TTC549 (cell line): ENCODE data around the gene S100A9.
"Not testable (repeated sequence)": the region's sequence is repeated elsewhere in the genome, so short reads cannot be mapped to it uniquely, and the experiment has no call there.

Experiments
- FAIRE-seq: peaks from 2 replicates; lab custom pipeline; 2012; peaks lifted over from hg19 to GRCh38; lab: Jason Lieb, UNC

The S100A9 gene

DNA sequence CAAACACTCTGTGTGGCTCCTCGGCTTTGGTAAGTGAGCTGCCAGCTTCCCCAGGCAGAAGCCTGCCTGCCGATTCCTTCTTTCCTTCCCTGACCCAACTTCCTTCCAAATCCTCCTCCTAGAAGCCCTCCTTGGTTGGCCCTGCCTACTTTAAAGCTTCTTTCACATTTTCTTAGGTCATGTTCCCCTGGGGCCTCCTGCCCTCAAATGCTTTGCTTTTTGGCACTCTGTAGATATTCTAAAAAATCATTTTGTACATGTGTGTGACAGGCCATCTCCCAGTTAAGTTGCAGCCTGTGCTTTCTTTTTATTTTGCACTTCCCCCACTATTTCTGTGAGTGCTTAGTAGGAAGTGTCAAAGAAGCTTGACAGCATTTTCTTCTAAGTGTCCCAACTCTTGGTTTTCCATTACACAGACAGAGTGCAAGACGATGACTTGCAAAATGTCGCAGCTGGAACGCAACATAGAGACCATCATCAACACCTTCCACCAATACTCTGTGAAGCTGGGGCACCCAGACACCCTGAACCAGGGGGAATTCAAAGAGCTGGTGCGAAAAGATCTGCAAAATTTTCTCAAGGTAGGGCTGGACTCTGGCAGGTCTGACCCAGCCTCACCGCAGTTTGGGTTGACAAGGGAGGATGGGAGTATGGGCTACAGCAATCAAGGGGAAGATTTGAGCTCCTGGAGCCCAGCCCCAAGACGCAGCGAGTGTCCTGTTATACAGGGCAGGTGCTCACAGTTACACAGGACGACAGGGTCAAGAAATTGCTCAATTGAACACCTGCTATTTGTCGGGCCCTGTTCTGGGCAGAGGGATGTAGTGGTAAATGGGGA, at the start of gene S100A9:
Gene S100A9 (plus strand): TSS at position 2 of the 838 bp plus-strand sequence. CDS start 430 bp downstream, at position 432.
- FAIRE-seq = no peak

DNA sequence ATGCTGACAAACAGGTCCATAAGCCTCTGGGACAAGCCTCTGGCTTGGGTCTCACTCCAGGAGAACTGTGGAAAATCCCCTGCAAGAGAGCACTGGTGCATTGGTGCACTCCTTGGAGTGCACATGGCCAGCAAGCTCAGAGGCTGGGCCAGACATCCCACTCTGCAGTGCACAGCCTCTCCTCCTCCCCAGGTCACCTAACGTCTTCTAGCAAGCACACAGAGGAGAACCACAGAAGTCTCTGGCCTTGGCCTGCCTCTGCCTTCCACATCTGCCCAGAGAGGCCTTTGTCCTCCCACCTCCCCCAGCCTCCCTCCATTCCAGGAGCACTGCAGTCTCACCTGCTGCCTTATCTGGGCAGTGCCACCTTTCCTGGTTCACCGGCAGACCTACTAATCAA, 49.1 kb upstream of the S100A9 start:
- no peak for FAIRE-seq

DNA sequence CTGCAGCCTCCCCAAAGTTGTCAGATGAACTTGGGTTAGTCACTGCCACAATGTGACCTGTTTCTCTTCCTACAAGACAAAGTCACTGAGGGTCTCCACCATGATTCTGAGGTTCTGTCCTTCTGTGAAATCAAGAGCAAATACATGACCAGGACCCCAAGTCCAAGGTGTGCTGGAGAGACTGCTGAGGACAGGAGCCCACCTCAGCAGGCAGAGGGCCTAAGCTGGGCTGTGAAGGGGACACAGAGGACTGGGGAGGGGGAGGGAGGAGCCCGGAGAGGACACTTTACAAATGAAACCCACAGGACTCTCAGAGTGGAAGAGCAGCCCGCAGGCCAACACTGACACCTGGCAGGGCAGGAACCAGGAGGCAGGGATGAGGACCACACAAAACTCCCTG, 48.2 kb upstream of the S100A9 start:
- no peak for FAIRE-seq

DNA sequence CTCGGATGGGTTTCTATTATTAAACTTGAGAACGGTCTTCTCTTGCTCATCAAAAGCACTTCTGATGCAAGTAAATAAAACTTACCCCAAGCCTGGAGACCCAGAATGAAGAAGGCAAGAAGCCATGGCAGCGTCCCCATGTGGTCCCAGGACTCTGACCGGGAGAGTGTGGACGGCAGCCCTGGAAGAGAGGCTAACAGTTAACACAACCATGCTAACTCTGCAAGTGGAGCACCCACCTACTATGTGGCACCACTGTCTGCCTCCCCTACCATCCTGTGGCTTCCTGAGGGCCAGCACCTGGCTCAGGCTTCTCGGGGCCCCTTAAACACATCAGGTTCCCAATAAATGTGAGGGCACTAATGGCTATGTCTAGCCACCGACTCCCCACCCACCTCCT, 47.1 kb upstream of the S100A9 start:
- FAIRE-seq = no peak

DNA sequence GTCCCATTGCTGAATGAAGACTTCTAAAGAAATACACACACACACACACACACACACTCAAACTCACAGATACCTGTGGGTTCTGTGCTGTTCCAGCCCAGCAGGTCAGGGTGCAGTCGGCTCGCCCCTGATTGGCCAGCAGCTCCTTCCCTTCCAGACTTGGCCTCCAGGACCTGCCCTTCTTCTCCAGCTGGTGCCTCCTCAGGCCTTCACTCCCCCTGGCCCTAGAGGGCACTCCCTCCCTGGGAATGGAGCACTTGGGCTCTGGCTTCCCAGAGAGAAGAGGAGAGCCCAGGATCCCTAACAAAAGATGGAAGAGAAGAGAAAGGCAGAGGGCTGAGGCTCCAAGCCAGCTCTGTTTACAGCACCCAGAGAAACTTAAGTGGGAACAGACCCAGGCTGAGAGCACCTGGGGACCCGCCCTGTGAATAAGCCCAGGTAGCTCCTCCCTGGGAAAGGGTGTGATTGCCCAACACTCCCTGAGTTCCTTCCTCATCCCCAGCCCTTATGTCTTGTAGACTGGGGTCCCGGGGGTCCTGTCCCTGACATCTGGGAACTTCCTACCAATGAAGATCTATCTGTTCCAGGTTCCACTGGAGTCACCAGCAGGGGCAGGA, 45.0 kb upstream of the S100A9 start, which contains the start of gene PGLYRP3:
Gene PGLYRP3 (minus strand): TSS at position 383 of the 617 bp plus-strand sequence. CDS start 2,287 bp downstream, outside the sequence.
- no peak for FAIRE-seq

DNA sequence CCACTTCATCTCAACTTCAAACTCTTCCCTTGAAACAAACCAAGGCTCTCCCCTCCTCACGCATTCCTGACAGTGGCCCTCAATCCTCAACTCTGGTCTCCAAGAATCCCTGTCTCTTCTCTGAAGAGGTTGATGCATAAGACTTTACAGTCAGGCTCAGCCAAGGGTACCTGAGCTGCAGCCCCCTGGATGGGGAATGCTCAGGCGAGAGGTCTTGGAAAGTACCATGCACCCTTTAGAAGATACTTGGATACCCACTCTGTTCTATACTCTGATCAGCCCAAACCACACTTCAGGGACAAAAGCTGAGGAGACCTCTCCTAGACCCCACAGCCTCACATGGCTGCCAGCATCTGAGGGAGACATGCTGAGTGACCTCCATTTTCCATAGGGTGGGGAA, 44.4 kb upstream of the S100A9 start:
- no peak for FAIRE-seq

DNA sequence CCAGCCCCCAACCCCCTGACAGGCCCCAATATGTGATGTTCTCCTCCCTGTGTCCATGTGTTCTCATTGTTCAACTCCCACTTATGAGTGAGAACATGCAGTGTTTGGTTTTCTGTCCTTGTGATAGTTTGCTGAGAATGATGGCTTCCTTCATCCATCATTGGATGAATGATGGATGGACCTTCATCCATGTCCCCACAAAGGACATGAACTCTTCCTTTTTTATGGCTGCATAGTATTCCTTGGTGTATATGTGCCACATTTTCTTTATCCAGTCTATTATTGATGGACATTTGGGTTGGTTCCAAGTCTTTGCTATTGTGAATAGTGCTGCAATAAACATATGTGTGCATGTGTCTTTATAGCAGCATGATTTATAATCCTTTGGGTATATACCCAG, 43.3 kb upstream of the S100A9 start:
- FAIRE-seq = not testable (repeated sequence)

DNA sequence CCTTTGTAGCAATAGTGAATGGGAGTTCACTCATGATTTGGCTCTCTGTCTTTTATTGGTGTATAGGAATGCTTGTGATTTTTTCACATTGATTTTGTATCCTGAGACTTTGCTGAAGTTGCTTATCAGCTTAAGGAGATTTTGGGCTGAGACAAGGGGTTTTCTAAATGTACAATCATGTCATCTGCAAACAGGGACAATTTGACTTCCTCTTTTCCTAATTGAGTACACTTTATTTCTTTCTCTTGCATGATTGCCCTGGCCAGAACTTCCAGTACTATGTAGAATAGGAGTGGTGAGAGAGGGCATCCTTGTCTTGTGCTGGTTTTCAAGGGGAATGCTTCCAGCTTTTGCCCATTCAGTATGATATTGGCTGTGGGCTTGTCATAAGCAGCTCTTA, 41.6 kb upstream of the S100A9 start:
- not testable (repeated sequence) for FAIRE-seq

DNA sequence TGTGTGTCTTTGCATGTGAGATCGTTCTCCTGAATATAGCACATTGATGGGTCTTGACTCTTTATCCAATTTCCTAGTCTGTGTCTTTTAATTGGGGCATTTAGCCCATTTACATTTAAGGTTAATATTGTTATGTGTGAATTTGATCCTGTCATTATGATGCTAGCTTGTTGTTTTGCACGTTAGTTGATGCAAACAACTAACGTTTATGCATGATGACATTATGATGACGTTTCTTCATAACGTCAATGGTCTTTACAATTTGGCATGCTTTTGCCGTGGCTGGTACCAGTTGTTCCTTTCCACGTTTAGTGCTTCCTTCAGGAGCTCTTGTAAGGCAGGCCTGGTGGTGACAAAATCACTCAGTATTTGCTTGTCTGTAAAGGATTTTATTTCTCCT, 39.5 kb upstream of the S100A9 start:
- not testable (repeated sequence) for FAIRE-seq

DNA sequence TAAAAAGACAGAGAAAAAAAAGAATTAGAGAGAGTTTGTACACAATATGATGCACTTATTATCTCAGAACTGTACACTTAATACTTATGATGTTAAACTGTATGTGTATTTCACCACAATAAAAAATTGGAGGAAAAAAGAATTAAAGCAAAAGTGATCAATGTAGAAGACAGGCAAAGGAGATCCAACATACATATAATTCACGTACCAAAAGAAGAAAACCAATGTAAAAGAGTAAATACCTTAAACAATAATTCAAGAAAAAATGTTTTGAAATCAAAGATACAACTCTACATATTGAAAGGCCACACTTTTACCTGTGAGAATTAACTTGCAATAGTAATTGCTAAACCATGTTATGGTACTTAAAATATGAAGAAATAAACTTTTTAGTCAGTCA, 35.1 kb upstream of the S100A9 start:
- peak; percentile 74 for FAIRE-seq

DNA sequence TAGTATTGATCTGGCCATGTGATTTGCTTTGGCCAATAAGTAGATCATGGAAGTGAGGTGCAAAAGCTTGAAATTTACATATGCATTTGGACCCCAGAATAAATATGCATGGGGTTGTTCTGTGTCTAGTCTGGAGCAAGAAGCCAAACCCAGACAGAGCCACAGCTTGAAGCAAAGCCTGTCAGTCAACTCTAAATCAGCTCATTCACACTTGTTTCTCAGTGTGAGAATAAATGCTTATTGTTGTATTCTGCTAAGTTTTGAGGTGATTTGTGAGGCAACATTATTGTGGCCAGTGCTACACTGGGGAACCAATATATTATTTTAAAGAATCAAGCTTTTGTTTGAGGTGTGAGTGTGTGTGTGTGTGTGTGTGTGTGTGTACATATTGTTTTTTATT, 32.7 kb upstream of the S100A9 start:
- FAIRE-seq = no peak

DNA sequence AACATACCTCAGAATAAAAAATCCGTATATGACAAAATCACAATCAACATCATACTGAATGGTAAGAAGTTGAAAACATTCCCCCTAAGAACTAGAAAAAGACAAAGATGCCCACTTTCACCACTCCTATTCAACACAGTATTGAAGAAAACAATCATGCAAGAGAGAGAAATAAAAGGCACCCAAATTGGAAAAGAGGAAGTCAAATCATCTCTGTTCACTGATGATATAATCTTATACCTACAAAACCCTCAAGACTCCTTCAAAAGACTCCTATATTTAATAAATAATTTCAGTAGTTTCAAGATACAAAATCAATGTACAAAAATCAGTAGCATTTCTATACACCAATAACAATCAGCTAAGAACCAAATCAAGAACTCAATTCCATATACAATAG, 23.8 kb upstream of the S100A9 start:
- FAIRE-seq = no peak

DNA sequence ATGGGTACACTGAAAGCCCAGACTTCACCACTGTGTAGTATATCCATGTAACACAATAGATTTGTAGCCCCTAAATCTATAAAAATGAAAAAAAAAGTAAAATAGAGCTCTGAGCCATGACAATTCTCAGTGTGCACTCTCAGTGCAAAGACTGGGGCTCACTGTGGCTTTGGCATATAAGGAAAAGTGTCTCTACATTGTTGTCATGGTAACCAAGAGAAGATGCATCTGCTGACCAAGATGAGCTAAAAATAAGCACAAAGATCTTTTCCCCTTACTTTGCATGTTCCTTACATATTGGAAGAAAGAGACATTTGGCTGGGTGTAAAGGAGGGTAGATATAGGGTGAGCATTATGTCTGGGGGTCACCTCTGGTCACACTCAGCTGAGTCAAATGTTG, 21.0 kb upstream of the S100A9 start:
- FAIRE-seq = no peak

DNA sequence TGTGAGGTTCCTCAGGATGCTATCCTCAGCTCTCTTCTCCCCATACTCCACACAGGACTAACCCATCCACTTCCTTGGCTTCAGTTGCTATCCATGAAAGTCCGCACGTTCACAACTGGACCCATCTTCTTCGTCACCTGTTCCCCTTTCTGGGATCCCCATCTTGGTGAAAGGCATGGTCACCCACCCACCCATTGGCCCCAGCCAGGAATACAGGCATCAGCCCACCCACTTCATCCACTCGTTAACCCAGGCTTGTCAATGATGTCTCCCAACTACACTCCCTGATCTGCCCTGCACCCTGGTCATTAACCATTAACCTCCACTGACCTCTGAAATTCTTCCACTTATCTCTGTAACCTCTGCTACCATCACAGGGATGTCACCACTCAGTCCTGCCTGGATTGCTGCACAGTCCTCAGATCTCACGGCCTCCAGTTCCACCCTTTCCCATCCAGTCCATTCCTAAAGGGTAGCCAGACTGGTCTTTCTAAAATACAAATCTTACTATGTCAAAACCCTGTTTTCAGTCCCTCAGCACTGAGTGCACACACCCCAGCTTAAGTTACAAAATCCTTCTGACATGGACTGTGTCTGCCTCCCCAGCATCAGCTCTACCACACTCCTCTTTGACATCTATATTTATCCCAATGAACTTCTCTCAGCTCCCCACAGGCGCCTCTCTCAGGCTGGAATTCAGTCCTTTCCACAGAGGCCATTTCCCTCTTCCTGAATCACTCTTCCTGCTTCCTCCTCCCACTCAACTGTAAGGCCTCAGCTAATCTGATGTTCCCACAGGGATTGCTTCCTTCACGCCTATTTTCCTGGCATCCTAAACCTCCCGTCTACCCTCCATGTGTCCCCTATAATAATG, 19.4 kb upstream of the S100A9 start:
- FAIRE-seq = no peak

DNA sequence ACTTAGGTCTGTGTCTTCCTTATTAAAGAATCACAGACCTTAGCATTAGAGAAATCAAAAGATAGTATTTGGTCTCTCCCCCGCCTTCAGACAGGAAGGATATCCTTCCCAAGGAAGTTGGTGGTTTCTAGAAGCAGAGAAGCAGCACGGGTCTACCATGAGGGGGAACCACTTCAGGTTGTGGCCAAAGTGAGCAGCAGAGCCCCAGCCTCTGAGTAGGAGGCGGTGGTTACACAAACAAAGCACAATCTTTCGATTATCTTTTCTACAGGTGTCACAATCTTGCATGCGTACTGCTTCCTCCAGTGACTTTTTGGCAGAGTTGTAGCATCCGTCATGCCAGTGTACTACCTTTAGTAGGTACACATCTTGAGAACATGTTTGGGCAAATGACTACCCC, 17.9 kb upstream of the S100A9 start:
- FAIRE-seq = no peak

DNA sequence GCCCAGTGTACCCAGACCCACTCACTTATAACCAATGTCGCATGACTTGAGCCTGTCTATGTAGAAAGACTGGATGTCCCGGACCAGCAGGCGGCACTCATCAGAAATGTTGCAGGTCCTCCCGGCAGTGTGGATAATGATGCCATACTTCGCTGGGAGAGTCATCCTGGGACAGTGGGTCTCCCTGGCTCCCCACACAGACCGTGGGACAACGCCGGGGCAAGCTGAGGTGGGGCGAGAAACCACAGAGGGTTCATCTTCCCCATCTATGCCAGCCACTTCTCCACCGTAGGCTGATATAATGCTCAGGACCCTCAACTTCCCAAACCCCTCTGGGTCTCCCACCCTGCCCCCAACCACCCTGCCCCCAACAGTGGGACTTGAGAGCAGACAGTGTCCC, 17.3 kb upstream of the S100A9 start:
- no peak for FAIRE-seq

DNA sequence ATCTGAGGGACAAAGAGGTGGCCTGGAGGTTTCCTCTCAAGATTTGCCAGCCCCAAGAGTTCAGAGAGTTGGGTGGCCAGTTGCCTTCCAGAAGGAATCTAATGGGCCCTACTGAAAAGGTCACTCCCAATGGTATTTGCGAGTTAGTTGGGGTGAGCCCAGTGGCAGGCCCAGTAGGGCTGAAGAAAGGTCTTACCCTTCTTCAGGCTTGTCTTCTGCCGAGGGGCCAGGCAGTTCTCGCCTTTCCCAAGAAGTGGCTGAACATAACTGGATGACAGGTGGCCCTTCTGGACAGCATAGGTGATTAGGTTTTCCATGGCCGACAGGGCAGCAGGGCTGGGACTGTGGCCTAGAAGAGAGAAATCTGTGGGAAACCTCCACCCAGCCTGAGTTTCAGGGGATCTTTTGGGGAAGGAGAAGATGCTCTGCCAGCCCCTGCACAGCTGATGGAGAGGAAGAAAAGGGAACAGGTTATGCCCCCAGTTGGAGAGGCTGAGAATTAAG, 16.2 kb upstream of the S100A9 start:
- no peak for FAIRE-seq

DNA sequence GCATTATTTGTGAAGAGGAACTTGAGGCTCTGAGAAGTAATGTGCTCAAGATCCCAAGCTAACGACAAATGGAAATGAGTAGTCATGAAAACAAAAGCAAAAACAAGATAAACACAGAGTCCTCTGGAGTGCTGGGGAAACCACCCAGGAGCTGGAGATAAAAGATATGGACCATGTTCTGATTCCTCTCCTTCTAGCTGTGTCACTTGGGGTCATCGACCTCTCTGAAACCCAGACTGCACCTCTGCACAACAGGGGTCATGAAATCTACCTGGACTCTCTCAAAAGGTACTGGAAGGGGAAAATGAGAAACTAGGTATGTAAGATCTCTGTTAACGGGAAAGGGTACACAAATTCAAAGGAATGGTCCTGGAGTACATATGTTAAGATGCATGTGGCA, 15.5 kb upstream of the S100A9 start:
- no peak for FAIRE-seq

DNA sequence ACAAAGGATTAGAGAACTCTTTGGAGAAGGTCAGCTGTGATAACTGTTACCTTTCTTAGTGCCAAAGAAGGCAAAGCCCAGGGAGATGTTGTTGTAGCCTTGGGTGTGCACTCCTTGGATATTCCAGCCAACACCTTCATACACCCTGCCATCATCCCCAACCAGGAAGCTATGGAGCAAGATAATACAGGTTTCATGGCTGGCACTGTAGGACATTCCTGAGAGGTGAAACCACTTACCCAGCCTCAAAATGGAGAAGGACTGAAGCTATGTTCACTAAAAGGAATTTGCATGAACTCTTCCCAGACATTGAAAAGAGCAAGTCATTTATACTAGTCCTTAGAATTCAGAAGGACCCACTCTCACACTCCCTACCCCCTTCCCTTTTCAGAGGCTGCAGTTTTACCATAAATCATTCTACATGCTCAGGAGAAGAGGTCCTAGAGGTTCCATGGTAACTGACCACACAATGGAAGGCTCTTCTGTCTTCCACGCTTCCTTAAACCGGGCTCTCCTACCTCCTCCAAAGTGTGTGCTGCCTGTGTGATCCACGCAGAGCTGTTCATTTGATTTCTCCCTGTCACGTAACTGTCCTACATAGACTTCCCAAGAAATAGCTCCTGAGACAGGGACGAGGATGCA, 14.5 kb upstream of the S100A9 start:
- FAIRE-seq = no peak

DNA sequence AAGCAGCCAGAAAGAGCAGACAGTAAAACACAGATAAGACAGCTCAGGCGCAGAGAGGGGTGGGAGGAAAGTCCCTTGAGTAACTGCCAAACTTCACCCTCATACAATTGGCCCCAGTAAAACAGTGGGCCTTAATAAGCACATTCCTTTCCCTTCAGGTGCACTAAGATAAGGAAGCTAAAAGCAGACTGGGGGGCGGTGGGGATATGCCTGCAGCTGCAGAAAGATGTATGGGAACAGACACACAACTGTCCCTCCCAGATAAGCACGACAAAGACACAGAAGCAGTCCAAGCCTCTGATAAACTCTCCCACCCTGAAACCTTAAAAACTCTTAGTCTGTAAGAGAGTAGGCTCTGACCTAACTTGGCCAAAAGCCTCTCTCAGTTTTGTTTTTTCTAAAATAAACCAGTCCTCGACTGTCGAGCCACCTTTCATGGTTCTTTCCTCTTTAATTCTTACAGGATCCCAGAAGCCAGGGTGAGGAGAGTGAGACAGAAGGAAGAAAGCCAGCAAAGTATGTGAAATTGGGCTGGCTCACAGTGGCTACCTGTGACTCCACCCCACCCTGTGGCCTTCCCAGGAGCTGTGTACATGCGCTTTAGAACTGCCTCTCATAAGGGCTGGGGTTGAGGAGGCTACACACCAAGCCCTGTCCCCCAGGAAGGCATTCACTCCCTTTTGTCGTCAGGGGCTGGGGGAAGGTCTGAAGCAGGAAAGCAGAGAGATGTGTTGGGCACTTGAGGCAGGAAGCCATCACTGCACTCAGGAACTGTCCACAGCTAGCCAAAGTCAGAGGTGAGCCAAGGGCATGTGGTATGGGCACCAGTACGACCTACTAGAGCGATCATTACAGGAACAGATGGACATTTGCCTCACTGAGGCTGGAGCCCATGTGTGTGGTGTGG, 13.6 kb upstream of the S100A9 start:
- no peak for FAIRE-seq

DNA sequence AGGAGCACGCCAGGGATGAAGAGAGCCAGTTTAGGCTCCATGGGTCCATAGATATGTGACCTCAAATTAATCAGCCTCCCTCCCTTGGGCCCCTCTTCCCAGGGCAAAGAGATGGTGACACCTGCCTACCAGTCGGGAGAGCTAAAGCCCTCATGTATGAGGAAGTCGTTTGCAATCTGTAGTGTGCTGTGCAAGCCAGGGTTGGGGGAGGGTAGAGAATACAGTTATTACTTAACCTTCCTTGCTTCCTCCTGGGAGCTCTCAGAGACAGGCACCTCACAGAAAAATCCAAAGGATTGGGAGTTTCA, 13.0 kb upstream of the S100A9 start:
- no peak for FAIRE-seq
